HepG2 (cell line): ENCODE data around the gene TPX2. TPM values are rescaled to one million over a fixed set of nuclear protein-coding genes. Genes with fewer than 3 reads are reported as not detected.

Experiments
- GATAD2A ChIP-seq: IDR thresholded peaks from 2 replicates; pipeline ENCODE4 v1.6.1; 2016
- GLI4 ChIP-seq: sonication (generic); formaldehyde crosslinking; IDR thresholded peaks from 2 replicates; pipeline ENCODE4 v1.5.1; 2020; ENCODE audit warnings: missing genetic modification reagents, mild to moderate bottlenecking, moderate library complexity, borderline replicate concordance
- HES4 ChIP-seq: sonication (generic); formaldehyde crosslinking; IDR thresholded peaks from 2 replicates; pipeline ENCODE4 v1.9.0; 2021; ENCODE audit warnings: mild to moderate bottlenecking, missing genetic modification reagents, borderline replicate concordance
- HOMEZ ChIP-seq: IDR thresholded peaks from 2 replicates; pipeline ENCODE4 v1.6.1; 2016; ENCODE audit warnings: low read depth
- NFYC ChIP-seq: IDR thresholded peaks from 2 replicates; pipeline ENCODE4 v1.6.1; 2016; ENCODE audit warnings: missing genetic modification reagents, missing compliant biosample characterization
- PAXIP1 ChIP-seq: sonication (generic); formaldehyde crosslinking; conservative IDR thresholded peaks from 2 replicates; pipeline ENCODE4 v1.4.0; 2020; ENCODE audit warnings: mild to moderate bottlenecking, missing genetic modification reagents, moderate library complexity
- THAP9 ChIP-seq: sonication (generic); formaldehyde crosslinking; IDR thresholded peaks from 2 replicates; pipeline ENCODE4; 2020; ENCODE audit warnings: missing genetic modification reagents, mild to moderate bottlenecking, borderline replicate concordance
- ZNF24 ChIP-seq: fragments of 450-650 bp; IDR thresholded peaks from 2 replicates; pipeline ENCODE4 v1.6.1; 2017; ENCODE audit warnings: antibody characterized with exemption, mild to moderate bottlenecking
- ZNF292 ChIP-seq: sonication (generic); formaldehyde crosslinking; IDR thresholded peaks from 2 replicates; pipeline ENCODE4 v1.8.1; 2022; ENCODE audit warnings: mild to moderate bottlenecking, low read depth, missing genetic modification reagents, borderline replicate concordance
- ZNF749 ChIP-seq: sonication (generic); formaldehyde crosslinking; IDR thresholded peaks from 2 replicates; pipeline ENCODE4 v1.8.0; 2022; ENCODE audit warnings: mild to moderate bottlenecking, missing genetic modification reagents, moderate library complexity, borderline replicate concordance
- ZNF777 ChIP-seq: sonication (generic); formaldehyde crosslinking; IDR thresholded peaks from 2 replicates; pipeline ENCODE4 v1.4.0; 2020; ENCODE audit warnings: missing genetic modification reagents
- ZNF784 ChIP-seq: sonication (generic); formaldehyde crosslinking; IDR thresholded peaks from 2 replicates; pipeline ENCODE4 v1.5.1; 2020; ENCODE audit warnings: missing genetic modification reagents, mild to moderate bottlenecking, borderline replicate concordance
- polyA plus RNA-seq, 8 experiments: library from polyadenylated mRNA; depleted of rRNA in 3 of 8; stranded (reverse) in 7 of 8; unstranded in 1 of 8; fragments of >200 nt; fragmentation: Illumina TruSeq in 4 of 8; extraction: Trizol in 4 of 8; gene quantifications; 2 replicates each; pipeline versions ENCODE4 v1.2.1 to v1.2.3, GENCODE V29; 2011 to 2016; ENCODE audit warnings: low read depth in 4 of 8, missing spikeins in 1 of 8, mixed read lengths in 1 of 8; ENCODE audit not compliant: insufficient read depth in 1 of 8
- total RNA-seq, 5 experiments: library from RNA; depleted of rRNA; stranded (reverse); fragments of >200 nt; fragmentation: Illumina TruSeq; extraction: Trizol; gene quantifications; 2 replicates each; pipeline ENCODE4 v1.2.3, GENCODE V29; 2016; ENCODE audit warnings: low read depth in 1 of 5
- TF ChIP-seq, protein P1 (sequence below): fragments of 450-650 bp; IDR thresholded peaks from 2 replicates; pipeline ENCODE4 v1.6.1; 2017; ENCODE audit warnings: mild to moderate bottlenecking
- TF ChIP-seq, protein P2 (sequence below): sonication (generic); formaldehyde crosslinking; IDR thresholded peaks from 2 replicates; pipeline ENCODE4 v1.5.0; 2020; ENCODE audit warnings: mild to moderate bottlenecking, missing genetic modification reagents

Gene TPX2
- total and polyA plus RNA-seq, 2 of the 13 experiments (the other 11 are each of a cell fraction or from before 2014, with no cell fraction given), result 34.3 to 124 TPM

DNA sequence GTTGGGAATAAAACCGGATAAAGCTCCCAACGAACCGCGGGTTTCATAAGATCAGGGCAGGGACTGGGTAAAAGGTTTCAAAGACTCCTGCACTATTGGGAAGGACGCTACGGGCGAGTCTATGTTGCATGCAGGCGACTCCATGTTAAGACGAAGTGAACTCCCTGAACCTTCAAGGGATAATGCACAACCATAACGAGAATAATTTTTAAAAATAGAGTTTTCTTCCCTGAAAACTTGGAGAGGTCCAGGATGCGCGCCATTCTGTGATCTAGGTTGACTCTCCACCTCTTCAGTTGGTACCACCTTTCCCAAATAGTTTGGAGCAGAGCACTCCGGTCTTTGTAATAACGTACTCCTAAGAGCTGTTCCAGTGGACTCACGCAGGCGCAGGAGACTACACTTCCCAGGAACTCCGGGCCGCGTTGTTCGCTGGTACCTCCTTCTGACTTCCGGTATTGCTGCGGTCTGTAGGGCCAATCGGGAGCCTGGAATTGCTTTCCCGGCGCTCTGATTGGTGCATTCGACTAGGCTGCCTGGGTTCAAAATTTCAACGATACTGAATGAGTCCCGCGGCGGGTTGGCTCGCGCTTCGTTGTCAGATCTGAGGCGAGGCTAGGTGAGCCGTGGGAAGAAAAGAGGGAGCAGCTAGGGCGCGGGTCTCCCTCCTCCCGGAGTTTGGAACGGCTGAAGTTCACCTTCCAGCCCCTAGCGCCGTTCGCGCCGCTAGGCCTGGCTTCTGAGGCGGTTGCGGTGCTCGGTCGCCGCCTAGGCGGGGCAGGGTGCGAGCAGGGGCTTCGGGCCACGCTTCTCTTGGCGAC lies at the start of gene TPX2 (continued):
- TF ChIP-seq PAXIP1 (CRISPR knock-in tag), result peak; percentile 42
- TF ChIP-seq ZNF777 (CRISPR knock-in tag), result peak; percentile 57; the same call in 1 of the 2 replicates
- TF ChIP-seq, protein P1, sequence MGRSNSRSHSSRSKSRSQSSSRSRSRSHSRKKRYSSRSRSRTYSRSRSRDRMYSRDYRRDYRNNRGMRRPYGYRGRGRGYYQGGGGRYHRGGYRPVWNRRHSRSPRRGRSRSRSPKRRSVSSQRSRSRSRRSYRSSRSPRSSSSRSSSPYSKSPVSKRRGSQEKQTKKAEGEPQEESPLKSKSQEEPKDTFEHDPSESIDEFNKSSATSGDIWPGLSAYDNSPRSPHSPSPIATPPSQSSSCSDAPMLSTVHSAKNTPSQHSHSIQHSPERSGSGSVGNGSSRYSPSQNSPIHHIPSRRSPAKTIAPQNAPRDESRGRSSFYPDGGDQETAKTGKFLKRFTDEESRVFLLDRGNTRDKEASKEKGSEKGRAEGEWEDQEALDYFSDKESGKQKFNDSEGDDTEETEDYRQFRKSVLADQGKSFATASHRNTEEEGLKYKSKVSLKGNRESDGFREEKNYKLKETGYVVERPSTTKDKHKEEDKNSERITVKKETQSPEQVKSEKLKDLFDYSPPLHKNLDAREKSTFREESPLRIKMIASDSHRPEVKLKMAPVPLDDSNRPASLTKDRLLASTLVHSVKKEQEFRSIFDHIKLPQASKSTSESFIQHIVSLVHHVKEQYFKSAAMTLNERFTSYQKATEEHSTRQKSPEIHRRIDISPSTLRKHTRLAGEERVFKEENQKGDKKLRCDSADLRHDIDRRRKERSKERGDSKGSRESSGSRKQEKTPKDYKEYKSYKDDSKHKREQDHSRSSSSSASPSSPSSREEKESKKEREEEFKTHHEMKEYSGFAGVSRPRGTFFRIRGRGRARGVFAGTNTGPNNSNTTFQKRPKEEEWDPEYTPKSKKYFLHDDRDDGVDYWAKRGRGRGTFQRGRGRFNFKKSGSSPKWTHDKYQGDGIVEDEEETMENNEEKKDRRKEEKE, result no peak
- TF ChIP-seq ZNF292, result peak; percentile 82; the same call in 1 of the 2 replicates
- TF ChIP-seq THAP9, result peak; percentile 89; the same call in 1 of the 2 replicates
- TF ChIP-seq, protein P2, sequence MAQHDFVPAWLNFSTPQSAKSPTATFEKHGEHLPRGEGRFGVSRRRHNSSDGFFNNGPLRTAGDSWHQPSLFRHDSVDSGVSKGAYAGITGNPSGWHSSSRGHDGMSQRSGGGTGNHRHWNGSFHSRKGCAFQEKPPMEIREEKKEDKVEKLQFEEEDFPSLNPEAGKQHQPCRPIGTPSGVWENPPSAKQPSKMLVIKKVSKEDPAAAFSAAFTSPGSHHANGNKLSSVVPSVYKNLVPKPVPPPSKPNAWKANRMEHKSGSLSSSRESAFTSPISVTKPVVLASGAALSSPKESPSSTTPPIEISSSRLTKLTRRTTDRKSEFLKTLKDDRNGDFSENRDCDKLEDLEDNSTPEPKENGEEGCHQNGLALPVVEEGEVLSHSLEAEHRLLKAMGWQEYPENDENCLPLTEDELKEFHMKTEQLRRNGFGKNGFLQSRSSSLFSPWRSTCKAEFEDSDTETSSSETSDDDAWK, result no peak
- TF ChIP-seq ZNF784 (CRISPR knock-in tag), result peak; percentile 31; the same call in 1 of the 2 replicates
- peak; percentile 89 for TF ChIP-seq HES4 (CRISPR knock-in tag)
- TF ChIP-seq GLI4 (CRISPR knock-in tag), result peak; percentile 64; the same call in 1 of the 2 replicates
- peak; percentile 47; the same call in 1 of the 2 replicates for TF ChIP-seq GATAD2A (CRISPR knock-in tag)
- TF ChIP-seq HOMEZ (CRISPR knock-in tag), result peak; percentile 79
- TF ChIP-seq ZNF749 (CRISPR knock-in tag), result peak; percentile 90; the same call in 1 of the 2 replicates
- no peak for TF ChIP-seq ZNF24
- TF ChIP-seq NFYC (CRISPR knock-in tag), result peak; percentile 99
